ENCODE measurements around the gene MIOS.
"Not testable (repeated sequence)": the region's sequence is repeated elsewhere in the genome, so short reads cannot be mapped to it uniquely, and the experiment has no call there.

Gene MIOS

GRCh38 chr7:7554649-7555575 is 11.8 kb upstream of the MIOS start:
- DNase-seq: peak; percentile 38

GRCh38 chr7:7556852-7557251 is 9.8 kb upstream of the MIOS start:
- DNase-seq: no peak

- no peak for DNase-seq
Observed at GRCh38 chr7:7557252-7557651, 9.4 kb upstream of the MIOS start.

- not testable (repeated sequence) for DNase-seq
Observed at GRCh38 chr7:7561591-7561990, 5.1 kb upstream of the MIOS start.

- no peak for DNase-seq
Observed at GRCh38 chr7:7562736-7563135, 3.9 kb upstream of the MIOS start.

- DNase-seq: no peak
Observed at GRCh38 chr7:7563269-7563668, 3.4 kb upstream of the MIOS start.

- no peak for DNase-seq
Observed at GRCh38 chr7:7563813-7564212, 2.9 kb upstream of the MIOS start.

- no peak for DNase-seq
Observed at GRCh38 chr7:7564323-7564780, 2.3 kb upstream of the MIOS start.

- DNase-seq: no peak
Observed at GRCh38 chr7:7565018-7565680, 1.5 kb upstream of the MIOS start.

GRCh38 chr7:7565746-7566650 is 686 bp upstream of the MIOS start:
- DNase-seq: no peak

- DNase-seq: no peak
Observed at GRCh38 chr7:7567898-7568531, 1.3 kb downstream of the MIOS start.

GRCh38 chr7:7568553-7568952 is 1.9 kb downstream of the MIOS start:
- no peak for DNase-seq

GRCh38 chr7:7569081-7569527 is 2.4 kb downstream of the MIOS start:
- DNase-seq: no peak

GRCh38 chr7:7569615-7570014 is 2.9 kb downstream of the MIOS start:
- DNase-seq: no peak

GRCh38 chr7:7570584-7570983 is 3.9 kb downstream of the MIOS start:
- no peak for DNase-seq

- DNase-seq: no peak
Observed at GRCh38 chr7:7573701-7574100, 7.0 kb downstream of the MIOS start.

GRCh38 chr7:7576344-7576743 is 9.7 kb downstream of the MIOS start:
- no peak for DNase-seq

- DNase-seq: no peak
Observed at GRCh38 chr7:7577888-7578287, 11.2 kb downstream of the MIOS start.

GRCh38 chr7:7579638-7580037 is 13.0 kb downstream of the MIOS start:
- DNase-seq: no peak

GRCh38 chr7:7581531-7582179 is 15.0 kb downstream of the MIOS start:
- no peak for DNase-seq

- DNase-seq: no peak
Observed at GRCh38 chr7:7582596-7582995, 15.9 kb downstream of the MIOS start.

- no peak for DNase-seq
Observed at GRCh38 chr7:7583731-7584130, 17.0 kb downstream of the MIOS start.

Data from NCI-H2029 (cell line).